Effector CD8-positive, alpha-beta T cell (primary cell): ENCODE results near the gene KLRC3.
"Not testable (repeated sequence)": the region's sequence is repeated elsewhere in the genome, so short reads cannot be mapped to it uniquely, and the experiment has no call there.

ENCODE experiments used
- DNase-seq: peaks from one replicate; lab custom pipeline; 2025; lab: John Stamatoyannopoulos, UW
- total RNA-seq, 4 experiments: gene quantifications; one replicate each; lab custom pipeline; 2026; lab: John Stamatoyannopoulos, UW

Gene KLRC3
- 1.9 to 18.5 (median 12.5) reads per million in 4 experiments for total RNA-seq

GRCh38 chr12:10420334-10420733 lies at the start of gene KLRC3:
KLRC3 (minus strand) TSS chr12:10420595; CDS start chr12:10420550, 45 bp downstream.
- DNase-seq, result not testable (repeated sequence)

DNA sequence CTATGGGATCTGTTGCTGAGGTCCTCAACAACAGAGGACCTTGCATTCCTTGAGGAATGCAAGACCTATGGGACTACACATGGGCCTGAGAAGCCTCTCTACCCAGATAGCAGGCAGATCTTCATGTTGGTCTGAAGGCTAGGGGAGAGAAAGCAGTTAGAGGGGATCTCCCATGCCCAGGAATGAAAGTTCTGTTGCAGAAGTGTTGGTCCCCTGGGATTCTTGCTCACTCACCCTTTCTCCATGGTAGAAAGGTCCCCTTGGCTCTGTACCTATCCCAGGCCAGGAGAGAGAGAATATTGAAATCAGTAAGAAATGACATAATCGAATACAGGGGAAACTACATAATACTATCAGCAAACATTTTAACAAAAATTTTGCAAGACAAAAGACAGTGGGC lies 49.3 kb upstream of the KLRC3 start:
- no peak for DNase-seq

DNA sequence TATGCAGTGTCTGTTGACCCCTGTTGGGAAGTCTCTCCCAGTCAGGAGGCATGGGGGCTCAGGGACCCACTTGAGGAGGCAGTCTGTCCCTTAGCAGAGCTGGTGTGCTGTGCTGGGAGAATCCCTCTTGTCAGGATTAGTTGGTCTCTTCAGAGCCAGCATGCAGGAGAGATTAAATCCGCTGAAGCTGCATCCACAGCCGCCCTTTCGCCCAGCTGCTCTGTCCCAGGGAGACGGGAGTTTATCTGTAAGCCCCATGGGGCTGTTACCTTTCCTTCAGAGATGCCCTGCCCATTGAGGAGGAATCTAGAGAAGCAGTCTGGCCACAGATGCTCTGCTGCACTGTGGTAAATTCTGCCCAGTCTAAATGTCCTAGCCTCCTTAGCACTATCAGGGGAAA lies 45.9 kb upstream of the KLRC3 start:
- no peak for DNase-seq

DNA sequence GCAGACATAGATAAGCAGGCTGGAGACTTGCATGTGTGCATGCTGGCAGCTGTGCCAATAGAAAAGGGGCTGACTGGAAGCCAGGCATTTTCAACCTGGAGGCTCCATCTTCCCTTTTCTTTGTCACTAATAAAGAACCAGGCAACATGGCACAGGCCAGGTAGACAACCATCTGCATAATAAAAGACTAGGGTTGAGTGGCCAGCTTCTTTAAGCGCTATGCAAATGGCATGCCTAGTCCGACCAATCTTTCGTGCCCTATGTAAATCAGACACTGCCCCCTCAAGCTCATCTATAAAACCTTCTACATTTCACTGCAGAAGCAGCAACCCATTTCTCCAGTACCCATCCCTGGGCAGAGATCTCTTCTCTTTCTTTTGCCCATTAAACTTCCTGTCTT lies 37.4 kb upstream of the KLRC3 start:
- DNase-seq, result no peak

DNA sequence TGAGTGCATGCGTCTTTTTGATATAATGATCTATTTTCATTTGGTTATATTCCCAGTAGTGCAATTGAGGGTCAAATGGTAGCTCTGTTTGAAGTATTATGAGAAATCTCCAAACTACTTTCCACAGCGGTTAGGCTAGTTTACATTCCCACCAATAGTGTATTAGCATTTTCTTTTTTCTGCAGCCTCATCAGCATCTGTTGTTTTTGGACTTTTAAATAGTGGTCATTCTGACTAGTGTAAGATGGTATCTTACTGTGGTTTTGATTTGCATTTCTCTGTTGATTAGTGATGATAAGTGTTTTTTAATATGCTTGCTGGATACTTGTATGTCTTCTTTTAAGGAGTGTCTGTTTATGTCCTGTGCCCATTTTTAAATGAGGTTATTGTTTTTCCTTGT lies 36.5 kb upstream of the KLRC3 start:
- no peak for DNase-seq

DNA sequence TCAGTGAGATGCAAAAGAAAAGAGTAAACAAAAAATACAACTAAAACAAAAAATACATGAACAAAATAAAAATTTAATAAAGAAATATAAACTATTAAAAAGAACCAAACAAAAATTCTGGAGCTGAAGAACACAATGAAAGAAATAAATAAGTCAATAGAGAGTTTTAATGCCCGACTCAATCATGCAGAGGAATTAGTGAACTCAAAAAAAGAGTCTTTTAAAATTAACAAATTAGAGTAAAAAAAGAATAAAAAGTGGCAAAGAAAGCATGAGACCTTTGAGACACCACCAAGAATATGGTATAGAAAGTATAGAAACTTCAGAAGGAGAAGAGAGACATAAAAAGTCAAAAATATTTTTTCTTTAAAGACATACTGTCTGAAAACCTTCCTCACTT lies 35.4 kb upstream of the KLRC3 start:
- no peak for DNase-seq

- DNase-seq, result no peak
These were observed 34.1 kb upstream of the KLRC3 start for GRCh38 chr12:10454531-10454930.

- no peak for DNase-seq
These were observed 32.8 kb upstream of the KLRC3 start, which contains the start of gene KLRC1 for GRCh38 chr12:10453156-10453555. KLRC1 (minus strand) TSS chr12:10453377; CDS start chr12:10451156, 2,221 bp downstream.

GRCh38 chr12:10448236-10448635 lies 27.8 kb upstream of the KLRC3 start:
- DNase-seq, result no peak

DNA sequence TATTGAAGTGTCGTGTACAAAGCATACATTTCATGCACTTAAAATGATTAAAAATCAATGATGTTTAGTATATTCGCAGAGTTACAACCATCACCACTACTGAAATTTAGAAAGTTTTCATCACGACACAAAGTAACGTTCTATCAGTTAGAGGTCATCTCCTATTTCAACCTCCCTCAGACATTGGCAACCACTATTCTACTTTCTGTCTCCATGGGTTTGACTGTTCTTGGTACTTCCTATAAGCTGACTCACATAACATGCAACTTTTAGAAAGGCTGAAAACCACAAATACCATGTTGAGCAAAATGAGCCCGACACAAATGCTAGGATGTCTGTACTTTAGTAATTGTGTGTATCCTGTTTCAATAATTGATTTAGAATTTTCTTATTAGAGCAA lies 25.7 kb upstream of the KLRC3 start:
- DNase-seq, result not testable (repeated sequence)

DNA sequence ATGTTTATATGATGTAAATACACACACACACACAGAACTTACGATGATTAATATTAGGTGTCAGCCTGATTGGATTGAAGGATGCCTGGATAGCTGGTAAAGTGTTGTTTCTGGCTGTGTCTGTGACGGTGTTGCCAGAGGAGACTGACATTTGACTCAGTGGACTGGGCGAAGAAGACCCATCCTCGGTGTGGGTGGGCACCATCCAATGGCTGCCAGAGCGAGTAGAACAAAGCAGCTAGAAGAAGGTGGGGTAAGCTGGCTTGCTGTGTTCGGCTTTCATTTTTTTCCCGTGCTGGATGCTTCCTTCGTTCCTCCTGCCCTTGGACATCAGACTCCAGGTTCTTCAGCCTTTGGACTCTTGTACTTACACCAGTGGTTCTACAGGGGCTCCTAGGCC lies 20.7 kb upstream of the KLRC3 start:
- not testable (repeated sequence) for DNase-seq

DNA sequence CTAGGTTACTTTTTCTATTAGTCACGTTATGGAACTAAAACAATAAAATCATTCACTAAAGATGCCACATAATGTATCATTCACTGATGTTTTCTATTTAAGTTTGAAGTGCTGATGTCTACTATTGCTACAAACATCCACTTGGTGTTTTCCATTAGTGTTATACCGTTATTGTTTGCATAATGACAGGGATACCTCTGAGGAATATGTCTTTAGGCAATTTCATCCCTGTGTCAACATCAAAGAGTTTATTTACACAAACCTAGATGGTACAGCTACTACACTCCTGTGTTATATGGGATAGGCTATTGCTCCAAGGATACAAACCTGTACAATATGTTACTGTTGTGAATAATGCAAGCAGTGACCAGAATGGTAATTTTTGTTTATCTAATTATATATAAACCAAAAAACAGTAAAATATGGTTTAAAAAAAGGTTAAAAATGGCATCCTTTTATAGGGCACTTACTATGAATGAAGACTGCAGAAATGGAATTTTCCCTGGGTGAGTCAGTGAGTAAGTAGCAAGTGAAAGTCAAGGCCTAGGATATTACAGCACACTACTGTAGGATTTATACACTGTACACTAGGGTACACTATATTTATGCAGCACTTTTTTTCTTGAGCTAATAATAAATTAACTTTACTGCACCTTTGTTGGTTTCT lies 19.3 kb upstream of the KLRC3 start:
- not testable (repeated sequence) for DNase-seq

- DNase-seq, result not testable (repeated sequence)
These were observed 17.2 kb upstream of the KLRC3 start for GRCh38 chr12:10437601-10438000.

DNA sequence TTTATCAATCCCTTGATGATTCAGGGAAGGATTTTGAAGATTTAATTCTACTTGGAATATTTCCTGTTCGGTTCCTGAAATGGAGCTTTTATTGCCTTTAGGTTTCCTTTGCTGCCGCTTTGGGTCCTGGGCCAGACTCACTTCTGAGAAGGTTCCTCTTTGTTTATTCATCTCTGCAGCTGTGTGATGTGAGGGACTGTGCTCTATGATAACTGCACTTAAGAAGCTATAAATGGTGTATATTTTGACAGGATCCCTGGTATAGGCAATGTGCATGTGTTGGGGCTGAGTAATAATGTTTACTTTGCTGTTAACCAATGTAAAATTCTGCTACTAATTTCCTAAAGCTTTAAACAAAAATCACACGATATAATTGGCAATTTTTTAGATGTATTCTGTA lies 15.4 kb upstream of the KLRC3 start, which contains the start of gene KLRC2:
Gene KLRC2 (minus strand): TSS at position 195 of the 400 bp plus-strand sequence. CDS start 24 bp downstream, at position 171.
- DNase-seq, result not testable (repeated sequence)

GRCh38 chr12:10430623-10431022 lies 10.2 kb upstream of the KLRC3 start:
- DNase-seq, result not testable (repeated sequence)

DNA sequence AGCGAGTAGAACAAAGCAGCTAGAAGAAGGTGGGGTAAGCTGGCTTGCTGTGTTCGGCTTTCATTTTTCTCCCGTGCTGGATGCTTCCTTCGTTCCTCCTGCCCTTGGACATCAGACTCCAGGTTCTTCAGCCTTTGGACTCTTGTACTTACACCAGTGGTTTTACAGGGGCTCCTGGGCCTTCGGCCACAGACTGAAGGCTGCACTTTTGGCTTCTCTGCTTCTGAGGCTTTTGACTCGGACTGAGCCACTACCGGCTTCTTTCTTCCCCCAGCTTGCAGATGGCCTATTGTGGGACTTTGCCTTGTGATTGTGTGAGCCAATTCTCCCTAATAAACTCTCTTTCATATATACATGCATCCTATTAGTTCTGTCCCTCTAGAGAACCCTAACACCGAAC lies 5.5 kb upstream of the KLRC3 start:
- DNase-seq, result not testable (repeated sequence)

- not testable (repeated sequence) for DNase-seq
These were observed 4.0 kb upstream of the KLRC3 start for GRCh38 chr12:10424260-10424899.

GRCh38 chr12:10422159-10422558 lies 1.8 kb upstream of the KLRC3 start:
- not testable (repeated sequence) for DNase-seq

DNA sequence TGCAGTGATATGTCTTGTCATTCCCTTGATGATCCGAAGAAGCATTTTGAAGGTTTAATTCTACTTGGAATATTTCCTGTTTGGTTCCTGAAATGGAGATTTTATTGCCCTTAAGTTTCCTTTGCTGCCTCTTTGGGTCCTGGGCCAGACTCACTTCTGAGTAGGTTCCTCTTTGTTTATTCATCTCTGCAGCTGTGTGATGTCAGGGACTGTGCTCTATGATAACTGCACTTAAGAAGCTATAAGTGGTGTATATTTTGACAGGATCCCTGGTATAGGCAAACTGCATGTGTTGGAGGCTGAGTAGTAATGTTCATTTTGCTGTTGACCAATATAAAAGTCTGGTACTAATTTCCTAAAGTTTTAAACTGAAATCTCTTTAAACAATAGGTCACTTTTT lies 11.0 kb downstream of the KLRC3 start, which contains the start of gene KLRC4:
Gene KLRC4 (minus strand): TSS at position 366 of the 400 bp plus-strand sequence. CDS start 182 bp downstream, at position 184.
- no peak for DNase-seq

DNA sequence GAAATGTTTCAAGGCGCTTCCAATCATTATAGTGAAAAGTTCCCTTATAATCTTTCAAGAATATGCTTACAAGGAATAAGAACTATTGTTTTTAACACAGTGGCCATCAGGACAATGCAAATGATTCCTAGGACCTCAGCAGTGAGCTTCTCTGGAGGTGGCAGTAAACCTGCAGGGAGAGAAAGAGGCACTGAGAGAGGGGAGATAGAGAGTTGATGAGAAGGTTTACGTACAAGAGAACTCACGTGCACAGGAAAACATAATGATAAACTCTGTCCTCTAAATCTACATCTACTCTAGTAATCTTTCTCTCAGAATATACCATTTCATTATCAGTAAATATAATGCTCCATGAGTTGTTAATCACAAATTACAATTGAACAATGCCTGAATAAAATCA lies 11.6 kb downstream of the KLRC3 start:
- DNase-seq, result no peak

DNA sequence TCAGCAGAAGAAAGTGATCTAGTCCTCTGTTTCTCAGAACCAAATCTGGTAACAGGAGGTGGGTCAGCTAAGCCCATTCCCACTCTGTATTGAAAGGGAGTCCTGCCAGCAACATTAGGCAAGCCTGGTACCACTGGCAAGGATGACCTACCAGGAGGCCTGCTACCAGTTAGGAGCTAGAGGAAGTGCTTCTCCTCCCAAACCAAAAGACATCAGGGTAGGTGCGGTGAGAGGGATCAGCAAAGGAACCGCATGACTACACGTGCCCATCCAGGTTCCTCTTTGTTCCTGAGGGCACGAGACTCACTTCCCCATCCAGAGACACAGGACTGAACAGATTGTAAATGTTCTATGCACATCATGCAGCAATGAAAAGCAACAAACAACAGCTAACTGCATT lies 13.7 kb downstream of the KLRC3 start:
- no peak for DNase-seq

GRCh38 chr12:10405294-10405693 lies 15.1 kb downstream of the KLRC3 start:
- DNase-seq, result no peak

DNA sequence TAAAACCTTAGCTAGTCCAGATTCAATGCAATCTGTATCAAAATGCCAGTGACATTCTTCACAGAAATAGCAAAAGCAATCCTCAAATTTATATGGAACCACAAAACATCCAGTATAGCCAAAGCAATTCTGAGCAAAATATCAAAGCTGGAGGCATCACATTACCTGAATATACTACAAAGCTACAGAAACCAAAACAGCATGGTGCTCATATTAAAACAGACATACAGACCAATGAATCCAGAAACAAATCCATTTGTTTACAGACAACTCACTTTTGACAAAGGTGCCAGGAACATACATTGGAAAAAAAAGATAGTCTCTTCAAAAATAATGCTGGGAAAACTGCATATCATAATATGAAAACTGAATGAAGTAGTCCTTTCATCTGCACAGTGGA lies 15.6 kb downstream of the KLRC3 start:
- DNase-seq, result no peak
